ENCODE results near the gene PCDH15. TPM values are rescaled to one million over a fixed set of nuclear protein-coding genes. Genes with fewer than 3 reads are reported as not detected.
A peak's percentile ranks its signal among the peaks of the same experiment; 100 is the strongest.
"Not testable (repeated sequence)": the region's sequence is repeated elsewhere in the genome, so short reads cannot be mapped to it uniquely, and the experiment has no call there.

PCDH15 gene
- polyA plus RNA-seq, 1 donor: 11.9 TPM

DNA sequence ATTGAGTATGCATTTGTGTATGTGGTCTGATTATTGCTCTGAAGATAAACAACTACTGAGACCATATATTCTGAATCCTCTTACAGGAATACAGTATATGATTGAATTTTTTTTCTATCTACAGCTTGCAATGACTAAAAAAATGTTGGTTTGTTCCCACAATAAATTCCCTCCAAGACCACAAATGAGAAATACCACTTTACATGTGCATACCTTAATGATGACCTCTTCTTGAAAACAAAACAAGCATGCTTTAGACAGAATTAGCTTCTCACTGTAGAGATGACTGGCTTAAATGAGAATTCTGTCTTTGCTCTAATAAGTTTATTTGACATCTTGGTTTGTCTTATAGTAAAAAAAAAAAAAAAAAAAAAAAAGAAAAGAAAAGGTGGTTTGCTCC, 241.5 kb downstream of the PCDH15 start:
- no peak for DNase-seq

GRCh38 chr10:54554028-54554427, 247.0 kb downstream of the PCDH15 start:
- DNase-seq: no peak

DNA sequence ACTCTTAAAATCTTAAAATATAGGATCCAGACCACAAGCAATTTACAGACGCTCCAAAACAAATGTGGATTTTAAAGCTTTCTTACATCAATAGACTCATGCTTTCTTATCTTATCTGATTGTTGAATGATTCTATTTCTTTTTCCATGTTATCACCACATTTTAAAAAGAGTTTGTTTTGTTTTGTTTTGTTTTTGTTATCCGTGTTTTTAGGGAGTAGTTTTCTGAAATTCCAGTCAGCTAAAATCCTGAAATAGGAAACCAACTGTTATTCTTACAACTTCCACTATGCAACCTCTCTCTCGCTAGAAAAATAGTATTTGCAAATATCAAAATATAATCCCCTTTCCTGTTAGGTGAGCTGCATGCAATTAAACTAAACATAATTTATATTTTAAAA, 251.0 kb downstream of the PCDH15 start:
- DNase-seq: no peak

- no peak for DNase-seq
Observed at GRCh38 chr10:54531296-54531695, 269.7 kb downstream of the PCDH15 start.

DNA sequence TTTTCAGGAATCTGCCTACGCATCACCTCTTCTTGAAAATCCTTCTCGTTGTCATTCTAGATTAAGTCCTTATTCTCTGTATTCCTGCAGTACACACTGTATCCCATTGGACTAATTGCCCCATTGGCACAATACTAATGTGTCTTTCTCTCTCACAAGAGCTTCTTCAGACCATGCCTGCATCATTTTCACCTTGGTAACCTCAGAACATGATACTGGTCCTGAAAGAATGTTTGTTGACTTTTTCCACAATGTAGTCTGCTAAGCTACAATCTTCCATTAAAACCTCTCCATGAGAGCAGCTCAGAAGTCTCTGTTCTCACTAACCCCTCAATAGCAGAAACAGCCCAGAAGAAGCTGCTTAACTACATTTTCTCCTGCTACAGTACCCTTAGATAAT, 270.7 kb downstream of the PCDH15 start:
- no peak for DNase-seq

DNA sequence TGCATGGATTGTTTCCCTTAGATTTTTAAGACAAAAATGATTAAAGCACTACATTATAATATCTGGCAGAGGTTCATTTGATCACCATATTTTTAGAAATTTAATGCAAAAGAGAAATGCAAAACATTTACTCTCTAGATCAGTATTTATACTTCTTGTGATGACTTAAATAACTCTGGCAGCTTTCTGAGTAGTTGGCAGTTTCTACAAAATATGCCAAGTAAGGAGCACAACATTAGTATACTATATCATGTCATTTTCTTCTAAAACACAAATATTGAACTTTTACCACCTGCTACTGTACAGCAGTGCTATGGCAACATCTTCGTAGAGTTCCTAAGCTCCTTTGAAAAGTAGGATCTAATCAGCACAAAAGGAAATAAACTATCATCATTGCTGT, 275.2 kb downstream of the PCDH15 start:
- DNase-seq: no peak

DNA sequence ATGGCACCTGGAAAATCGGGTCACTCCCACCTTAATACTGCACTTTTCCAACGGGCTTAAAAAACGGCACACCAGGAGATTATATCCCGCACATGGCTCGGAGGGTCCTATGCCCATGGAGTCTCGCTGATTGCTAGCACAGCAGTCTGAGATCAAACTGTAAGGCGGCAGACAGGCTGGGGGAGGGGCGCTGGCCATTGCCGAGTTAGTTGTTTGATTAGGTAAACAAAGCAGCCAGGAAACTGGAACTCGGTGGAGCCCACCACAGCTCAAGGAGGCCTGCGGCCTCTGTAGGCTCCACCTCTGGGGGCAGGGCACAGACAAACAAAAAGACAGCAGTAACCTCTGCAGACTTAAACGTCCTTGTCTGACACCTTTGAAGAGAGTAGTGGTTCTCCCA, 285.8 kb downstream of the PCDH15 start:
- DNase-seq: not testable (repeated sequence)

GRCh38 chr10:54503863-54504262, 297.2 kb downstream of the PCDH15 start:
- DNase-seq: no peak

GRCh38 chr10:54501929-54502328, 299.1 kb downstream of the PCDH15 start:
- DNase-seq: no peak

GRCh38 chr10:54496852-54497251, 304.2 kb downstream of the PCDH15 start:
- no peak for DNase-seq

GRCh38 chr10:54487743-54488142, 313.3 kb downstream of the PCDH15 start:
- no peak for DNase-seq

- DNase-seq: no peak
Observed at GRCh38 chr10:54485971-54486370, 315.1 kb downstream of the PCDH15 start.

DNA sequence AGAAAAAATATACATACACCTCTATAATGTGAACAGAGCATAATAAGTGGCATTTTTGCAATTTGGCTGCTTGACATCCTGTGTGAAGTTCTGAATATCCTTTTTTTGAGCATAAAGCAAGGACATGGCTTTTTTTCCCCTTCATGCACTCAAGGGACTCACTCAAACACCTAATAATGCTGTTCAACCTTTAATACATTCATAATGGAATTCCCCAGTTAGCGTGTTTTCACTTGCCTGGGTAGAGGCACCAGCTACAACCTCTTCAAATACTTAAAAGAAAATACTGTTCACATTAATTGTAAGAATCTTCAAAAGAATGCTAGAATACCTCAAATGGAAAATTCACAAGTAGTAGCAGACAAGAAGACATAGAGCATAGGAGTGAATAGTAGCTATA, 316.8 kb downstream of the PCDH15 start:
- no peak for DNase-seq

DNA sequence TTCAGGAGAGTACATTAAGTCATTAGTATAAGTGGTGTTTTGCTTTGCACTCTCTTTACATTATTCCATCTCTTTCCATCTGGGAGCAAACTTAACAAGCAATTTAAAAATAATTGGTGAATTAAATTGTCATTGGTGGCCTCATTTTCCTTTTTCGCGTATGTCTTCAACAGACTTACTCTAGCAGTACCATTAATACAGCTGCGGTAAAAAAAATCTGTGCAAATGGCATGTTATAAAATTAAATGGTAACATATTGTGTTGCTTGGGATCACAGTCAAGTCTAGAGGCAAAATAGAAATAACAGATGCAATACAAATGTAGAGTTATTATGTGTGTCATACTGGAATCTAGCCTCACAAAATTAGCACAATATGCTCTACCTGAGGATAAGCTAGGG, 322.4 kb downstream of the PCDH15 start:
- no peak for DNase-seq

DNA sequence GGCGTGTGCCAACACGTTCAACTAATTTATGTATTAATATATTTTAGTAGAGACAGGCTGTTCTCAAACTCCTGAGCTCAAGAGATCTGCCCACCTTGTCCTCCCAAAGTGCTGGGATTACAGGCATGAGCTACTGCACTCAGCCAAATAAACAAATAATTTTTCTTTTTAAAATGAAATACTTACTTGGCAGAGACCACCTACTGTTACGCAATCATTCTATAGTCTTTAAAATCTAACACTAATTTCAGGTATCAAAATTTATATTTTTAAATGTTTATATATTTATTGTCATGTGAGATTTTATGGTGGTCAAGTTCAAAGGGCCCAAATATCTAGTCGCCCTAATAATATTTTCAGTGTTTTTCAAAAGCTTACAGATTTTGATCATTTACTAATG, 323.3 kb downstream of the PCDH15 start:
- no peak for DNase-seq

DNA sequence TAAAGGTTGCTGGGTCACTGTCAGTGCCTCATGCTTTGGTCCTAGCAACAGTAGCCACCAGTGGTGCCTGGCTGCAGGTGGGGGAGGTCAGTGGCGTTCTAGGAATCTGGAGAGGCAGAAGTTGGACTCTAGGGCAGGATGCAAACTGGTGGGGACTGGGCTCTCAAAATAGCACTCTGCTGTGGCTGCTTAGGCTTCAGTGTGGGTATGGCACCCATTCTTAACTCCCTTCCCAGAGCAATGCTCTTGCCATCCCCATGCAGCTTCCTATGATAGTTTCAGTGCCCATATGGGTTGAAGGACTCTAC, 330.8 kb downstream of the PCDH15 start:
- DNase-seq: no peak

DNA sequence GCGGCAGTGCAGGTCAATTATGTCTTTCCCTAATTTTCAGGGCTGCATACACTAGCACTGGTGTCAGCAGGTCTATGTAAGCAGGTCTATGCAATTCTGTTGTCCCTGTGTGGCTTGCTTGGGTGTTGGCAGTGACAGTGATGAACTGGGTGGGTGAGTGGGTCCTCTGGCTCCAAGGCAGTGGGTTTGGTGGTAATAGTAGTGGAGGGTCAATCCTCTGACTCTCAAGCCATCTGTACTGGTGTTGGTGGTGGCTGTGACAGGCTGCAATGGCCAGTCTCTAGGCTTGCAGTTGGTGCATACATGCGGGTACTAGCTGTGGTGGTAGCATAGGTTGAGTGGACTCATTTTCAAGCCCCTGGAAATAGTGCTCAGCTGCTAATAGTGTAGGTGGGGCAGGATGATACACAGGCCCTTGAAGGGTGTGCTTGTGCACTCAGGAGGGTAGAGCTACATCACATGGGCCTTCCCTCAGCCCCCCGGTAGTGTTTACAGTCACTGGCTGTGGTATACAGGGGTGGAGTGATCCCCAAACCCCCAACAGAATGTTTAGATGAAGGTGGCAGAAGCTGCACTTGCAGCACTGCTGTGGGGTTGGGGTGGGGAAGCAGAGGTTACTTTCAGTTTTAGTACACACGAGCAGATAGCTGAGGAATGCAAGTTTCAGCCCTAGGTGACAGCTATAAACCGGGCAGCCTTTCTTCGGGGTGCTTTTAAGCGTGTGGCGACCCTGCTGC, 331.3 kb downstream of the PCDH15 start:
- DNase-seq: no peak

DNA sequence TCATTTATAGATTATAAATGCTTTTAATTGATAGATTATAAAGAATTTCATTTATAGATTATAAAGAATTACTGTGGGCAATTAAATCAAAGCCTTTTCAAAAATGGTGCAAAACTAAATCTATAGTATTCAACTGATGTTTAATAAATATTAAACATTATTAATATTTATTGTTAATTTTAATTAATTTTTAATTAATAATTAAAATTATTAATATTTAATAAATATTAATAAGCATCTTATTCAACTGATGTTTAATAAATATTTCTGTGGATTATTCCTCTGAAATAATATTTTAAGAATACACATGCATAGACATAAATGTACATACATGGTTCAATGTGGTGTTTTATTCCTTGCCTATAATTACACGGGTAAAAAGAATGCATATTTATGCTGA, 346.8 kb downstream of the PCDH15 start:
- DNase-seq: no peak

DNA sequence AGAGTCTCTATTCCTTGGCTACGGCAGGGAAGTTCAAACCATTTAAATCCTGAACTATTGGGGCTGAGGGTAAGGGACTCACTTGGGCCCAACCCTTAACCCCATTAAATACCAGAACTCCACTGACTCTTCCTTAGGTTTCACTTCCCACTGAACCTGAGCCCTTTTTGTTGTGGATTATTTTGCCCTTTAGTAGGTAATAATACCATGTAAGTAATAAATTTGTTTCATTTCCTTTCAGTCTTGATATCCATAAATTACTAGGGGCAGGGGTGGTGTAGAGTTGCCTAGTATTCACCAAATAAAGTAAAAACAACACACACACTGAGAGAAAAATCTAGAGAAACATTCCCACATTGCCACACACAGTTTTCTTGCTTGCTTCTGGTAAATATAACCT, 352.0 kb downstream of the PCDH15 start:
- DNase-seq: peak; percentile 15

DNA sequence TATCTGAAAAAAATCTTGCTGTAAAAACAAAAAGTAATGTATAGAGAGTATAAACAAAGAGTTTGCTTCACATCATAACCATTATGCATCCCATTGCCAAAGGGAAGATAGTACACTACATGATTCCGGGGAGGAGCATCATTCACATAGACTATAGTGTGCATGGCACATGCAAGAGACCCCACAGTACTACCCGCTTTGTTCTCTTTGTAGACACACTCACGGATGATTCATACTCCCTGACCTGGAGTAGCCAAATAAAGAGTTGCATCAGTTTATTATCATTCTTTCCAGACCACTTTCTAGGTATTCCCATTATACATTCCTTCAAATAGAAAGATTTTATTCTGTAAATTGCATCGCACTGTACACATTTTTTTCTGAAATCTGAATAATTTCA, 356.9 kb downstream of the PCDH15 start:
- no peak for DNase-seq

GRCh38 chr10:54441275-54441674, 359.8 kb downstream of the PCDH15 start:
- DNase-seq: no peak

- DNase-seq: no peak
Observed at GRCh38 chr10:54434782-54435181, 366.2 kb downstream of the PCDH15 start.

DNA sequence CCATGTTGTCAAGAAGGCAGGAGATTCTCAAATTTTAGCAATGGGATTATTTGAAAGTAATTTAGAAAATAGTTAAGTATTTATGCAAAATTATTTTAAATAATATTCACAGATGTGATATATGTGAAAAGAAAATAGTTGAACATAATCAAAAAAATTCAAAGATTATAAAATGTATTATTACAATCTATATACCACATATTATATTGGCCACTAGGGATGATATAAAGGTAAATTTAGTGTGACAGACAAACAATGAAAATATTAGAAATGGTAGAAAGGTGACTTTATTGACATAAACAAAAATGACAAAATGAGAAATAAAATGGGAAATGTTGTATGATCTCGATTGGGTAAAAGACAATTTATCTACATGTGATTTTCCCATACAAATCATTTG, 385.5 kb downstream of the PCDH15 start:
- DNase-seq: no peak

DNA sequence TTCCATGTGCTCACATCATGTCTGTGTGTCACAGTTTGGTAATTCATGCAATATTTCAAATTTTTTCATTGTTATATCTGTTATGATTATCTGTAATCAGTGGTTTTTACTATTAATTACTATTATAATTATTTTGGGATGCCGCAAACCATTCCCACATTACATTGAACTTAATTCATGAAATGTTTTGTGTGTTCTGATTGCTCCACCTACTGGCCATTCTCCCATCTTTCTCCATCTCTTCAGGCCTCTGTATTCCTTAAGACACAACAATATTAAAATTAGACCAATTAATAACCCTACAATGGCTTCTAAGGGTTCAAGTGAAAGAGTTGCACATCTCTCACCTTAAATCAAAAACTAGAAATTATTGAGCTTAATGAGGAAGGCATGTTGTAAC, 398.5 kb downstream of the PCDH15 start:
- peak; percentile 29 for DNase-seq

DNA sequence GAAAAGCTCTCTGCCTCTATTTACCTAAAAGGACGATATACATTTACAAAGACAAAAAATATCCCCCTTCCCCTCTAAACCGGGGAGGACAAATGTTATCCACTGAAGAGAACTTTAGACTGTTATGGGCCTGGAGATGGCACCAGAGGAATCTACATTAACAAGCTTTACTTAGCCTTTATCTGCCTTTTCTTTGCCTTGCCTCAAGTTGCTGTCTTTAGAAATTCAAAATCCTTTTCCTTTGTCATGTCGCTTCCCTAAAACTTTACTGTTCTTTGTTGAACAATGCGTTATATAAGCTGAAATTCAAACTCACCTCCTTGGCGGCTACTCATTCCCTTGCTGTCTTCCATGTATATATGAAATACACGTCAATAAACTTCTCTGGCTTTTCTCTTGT, 405.0 kb downstream of the PCDH15 start:
- no peak for DNase-seq

Measured in left kidney (tissue), 2 donors.